Stimulated activated CD4-positive, alpha-beta T cell treated with anti-CD3 and anti-CD28 coated beads, Interleukin-4, amount 100 ng/mL, for 1 hour (primary cell): ENCODE measurements around the gene SOD3.

Source experiments
- DNase-seq: peaks from one replicate; pipeline ENCODE4 v3.0.0-alpha.2; 2020

Gene SOD3

DNA sequence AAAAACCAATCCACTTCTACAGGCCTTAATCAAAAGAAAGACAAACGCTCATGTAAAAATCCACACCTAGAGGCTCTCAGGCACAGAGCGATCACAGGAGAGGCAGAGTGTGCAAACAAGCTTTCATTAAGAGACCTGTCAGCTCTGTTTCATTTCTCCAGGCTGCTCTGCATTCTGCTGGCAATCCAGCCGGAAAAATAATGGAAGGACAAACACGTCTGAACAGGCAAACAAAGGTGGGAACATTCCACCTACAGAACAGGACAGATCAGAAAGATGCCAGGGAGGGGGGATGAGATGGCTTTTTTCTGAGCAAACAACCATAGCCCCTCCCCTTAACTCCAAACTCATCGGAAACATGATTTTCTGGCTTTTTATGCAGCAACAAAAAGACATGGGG, 9.7 kb downstream of the SOD3 start:
- DNase-seq: no peak

DNA sequence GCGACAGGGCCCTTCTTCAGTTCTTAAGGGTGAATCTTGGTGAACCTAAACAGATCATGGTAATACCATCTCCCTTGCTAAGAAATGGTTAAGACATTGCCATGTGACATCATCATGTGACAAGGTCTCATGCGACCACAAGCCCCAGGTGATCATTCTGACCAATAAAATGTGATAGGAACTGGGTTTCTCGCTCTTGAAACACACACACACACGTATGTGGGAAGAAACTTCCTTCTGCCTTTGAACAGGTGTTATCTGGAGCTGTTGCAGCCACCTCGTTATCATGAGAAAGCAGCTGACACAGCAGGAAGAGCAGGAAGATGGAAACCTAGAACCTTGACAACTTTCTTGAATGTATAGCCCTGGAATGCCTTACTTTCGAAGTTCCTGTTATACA, 10.2 kb downstream of the SOD3 start:
- DNase-seq: no peak

DNA sequence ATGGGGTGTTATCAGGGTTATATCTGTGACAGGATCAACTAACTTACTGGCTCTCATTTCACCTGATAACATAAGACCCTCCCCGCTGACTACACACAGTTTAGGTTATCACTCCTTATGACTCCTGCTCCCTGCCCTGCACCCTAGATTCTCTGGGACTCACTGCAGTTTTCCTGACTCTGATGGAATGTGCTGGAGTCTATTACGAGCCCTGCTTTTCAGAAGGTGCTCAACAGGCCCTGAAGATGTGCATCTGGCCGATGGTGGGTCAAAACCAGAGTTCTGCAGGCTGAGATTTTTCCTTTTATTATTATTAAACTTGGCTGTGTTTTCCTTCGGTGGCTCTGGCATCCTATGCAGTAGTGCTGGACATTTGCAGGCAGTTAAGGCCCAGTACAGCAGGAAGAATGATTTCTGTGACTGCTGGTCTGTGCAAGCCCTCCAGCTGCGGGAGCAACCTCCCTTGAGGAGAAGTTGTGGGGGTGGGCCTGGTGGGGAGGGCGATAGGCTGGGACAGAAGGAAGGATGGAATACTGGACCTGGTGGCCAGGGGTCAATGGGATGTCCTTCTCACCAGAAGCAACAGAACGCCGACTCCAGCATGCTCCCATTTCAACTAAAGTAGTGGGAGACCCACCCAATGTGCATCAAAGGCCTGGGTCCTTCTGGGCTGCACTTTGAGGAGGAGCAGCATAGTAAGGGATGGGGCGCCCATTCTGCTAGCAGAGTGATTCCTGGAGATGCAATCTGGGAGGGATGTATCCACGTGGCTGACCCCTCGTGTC, 11.0 kb downstream of the SOD3 start:
- no peak for DNase-seq

DNA sequence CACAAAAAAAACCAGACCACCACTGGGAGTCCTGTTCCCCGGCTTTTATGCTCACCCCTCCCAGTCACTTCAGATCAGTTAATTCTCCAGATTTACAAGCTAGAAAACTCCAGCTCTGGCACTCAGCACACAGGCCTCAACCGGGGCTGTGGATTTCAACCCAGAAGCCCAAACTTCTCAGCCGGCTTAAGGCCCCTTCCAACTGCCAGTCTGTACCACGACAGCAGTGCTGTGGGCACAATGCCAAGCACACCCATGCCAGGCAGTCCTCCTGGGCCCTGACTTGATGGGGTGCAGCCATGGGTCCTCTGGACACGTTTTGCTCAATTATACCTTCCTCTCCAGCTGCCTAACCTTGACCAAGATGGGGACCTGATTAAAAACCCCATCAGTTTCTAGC, 12.2 kb downstream of the SOD3 start:
- no peak for DNase-seq

DNA sequence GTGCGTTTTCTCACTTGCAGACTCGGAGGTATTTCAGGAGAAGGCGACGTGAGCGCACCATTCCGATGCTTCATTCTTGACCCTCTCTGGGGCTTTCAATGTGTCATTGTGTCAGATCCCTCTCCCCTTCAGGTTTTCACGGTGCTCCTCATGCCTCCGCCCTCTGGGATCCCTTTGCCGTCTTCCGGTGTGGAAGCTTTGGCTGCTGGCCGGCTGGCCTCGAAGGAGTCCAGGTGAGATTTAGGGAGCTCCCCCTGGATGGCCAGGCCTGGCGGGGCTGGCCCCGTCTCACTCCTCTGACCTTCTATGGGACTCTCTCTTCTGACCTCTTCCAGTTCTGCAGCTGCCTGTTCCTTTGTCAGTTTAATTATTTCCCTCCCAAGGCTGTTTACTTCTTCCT, 12.9 kb downstream of the SOD3 start:
- DNase-seq: no peak

DNA sequence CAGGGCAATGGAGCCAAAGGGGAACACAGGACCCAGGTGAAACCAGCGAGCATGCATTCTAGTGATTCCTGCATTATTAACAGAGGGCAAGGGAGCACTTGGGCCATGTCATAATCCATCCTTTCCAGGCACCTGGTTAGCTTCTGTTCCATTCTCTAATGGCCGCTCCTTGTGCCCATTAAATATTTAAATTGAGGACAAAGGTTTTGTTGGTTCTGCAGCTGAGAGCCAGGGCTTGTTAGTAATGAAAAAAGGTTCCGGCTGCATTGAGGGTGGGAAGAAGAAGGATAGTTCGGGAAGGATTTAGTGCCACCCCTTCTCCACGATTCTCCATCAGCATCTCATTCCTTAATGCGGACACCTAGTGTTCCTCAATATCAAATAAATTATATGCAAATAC, 13.6 kb downstream of the SOD3 start:
- DNase-seq: no peak

DNA sequence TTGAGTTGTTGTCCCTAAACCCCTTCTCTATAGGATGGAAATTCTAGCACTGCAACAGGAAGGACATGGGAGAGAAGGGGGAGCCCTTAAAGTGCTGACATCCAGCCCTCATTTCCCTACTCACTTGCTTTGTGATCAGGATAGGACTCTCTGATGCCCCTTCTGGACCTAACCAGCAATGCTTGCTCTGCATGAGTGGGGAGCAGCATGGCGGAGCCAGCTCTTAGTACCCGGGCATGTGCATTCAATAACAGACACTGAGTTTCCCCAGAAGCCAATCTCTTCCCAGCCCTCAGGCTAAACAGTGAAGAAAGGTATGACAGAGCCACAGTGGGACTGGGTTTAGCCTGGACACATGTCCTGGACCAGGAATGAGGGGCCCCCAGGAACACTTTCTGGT, 14.0 kb downstream of the SOD3 start:
- no peak for DNase-seq

DNA sequence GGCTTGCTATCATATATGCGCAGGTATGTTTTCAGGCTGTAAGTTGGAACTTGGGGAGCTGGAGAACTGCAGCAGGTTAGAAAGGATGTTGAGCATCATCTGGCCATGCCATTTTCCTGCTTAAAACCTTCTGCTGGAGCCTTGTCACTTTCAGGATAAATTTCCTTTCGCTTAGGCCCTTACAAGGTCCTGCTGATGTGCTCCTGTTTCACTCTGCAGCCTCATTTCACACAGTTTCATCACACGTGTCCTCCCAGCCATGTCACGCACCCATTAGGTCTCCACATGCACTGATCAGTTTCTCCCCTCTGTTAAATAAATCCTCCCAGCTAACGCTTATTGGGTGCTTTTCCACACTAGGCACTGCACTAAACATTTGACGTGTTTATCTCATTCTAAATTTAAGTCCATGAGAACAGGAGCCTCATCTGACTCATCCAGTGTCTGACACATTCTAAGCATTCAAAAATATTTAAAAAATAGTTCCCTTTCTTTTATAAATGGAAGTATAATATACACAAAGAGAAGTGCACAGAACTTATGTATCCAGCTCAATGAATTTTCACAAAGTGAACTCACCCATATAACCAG, 14.5 kb downstream of the SOD3 start:
- no peak for DNase-seq

DNA sequence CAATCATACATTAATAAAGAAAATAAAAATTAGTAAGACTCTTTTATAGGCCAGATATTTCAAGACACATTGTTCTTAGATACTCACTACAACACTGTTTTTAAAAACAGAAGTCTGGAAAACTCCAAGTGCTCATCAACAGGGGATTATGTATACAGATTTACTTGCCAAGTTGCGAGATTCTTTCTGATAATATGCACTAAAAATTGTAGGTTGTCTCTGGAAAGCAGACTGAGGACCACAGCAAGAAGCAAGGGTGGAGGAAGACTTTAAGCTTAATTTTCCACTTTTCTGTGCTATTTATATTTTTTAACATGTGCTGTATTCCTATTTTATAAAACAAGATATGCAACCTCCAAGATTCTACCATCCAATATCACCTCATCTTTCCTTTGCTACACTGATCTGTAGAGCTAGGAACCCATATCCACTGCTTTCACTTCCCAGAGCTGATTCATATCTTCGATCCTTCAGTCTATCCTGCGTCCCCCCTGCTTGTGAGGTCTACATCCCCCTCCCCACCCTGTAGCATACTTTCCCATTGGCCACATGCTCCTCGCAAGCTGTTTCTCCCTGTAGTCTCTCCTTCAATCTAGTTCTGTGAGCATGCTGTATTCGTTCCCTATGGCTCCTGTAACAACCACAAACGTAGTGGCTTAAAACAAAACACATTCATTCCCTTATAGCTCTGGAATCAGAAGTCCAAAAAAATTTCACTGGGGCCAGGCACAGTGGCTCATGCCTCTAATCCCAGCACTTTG, 15.7 kb downstream of the SOD3 start:
- DNase-seq: no peak

DNA sequence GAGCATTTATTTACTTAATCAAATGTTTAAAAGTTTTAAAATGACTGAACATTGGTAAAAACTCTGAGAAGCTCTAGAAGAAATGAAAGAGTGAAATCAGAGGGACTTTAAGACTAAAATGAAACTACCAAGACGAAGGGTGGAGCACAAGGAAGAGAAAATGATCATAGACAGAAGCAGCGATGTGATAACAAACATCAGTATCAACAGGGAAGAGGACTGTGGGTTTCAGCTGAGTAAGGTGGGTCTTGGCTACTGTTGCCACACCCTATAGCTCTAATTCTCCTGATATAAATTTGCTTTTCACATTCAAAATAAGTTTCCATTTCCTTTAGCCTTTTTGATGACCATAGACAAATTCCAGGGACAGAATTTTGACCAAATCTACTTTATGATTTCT, 18.4 kb downstream of the SOD3 start:
- no peak for DNase-seq

DNA sequence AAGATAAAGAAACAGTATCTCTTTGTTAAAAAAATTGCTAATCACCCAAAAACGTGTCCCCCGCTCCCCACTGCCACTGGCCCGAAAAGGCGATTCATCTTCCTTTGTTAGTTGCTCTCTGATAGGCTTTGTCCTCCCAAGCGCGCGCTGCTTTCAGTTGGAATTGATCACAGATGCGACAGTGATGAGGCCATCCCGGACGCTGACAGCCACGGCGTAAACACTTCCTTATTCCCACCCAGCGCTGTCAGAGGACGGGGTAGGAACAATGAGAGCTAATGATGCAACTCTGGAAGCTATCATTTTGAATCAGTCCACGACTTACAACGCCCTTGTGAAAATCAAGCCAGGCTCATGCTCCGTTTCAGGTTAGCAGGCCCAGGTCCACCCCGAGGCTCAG, 21.4 kb downstream of the SOD3 start:
- no peak for DNase-seq

DNA sequence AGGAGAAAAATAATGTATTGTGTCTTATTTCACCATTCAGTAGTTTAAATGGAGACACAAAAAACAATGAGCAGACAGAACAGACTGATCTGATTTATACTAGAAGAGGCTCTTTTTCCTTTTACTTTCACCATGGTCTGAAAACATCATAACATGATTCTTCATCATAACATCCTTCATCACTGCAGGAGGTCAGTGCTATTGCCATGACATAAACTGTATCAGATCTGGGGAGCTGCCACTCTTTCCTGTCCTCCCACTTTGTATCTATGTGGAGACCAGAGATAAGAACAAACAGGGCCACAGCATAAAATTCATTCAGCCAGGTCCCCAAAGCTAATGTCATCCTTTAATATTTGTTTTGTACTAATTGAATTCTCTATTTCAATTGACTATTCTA, 25.2 kb downstream of the SOD3 start:
- no peak for DNase-seq

DNA sequence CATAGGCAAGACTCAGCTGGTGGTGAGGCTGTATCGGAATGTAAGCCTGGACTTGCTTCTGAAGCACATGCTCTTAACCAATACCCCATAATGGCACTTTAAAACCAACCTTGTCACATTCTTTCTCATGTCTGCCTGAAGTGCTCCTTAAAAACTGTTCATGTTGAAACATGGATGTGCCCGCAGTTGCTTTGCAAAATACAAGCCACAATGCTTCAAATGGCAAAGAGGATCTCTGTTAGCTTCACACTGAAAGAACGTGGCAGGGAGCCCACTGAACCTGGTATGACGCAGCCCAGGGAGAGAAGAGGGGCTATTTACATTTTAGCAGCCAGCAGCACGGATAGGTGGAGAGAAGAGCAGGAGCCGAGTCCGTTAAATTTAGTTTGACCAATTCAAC, 29.3 kb downstream of the SOD3 start:
- no peak for DNase-seq

DNA sequence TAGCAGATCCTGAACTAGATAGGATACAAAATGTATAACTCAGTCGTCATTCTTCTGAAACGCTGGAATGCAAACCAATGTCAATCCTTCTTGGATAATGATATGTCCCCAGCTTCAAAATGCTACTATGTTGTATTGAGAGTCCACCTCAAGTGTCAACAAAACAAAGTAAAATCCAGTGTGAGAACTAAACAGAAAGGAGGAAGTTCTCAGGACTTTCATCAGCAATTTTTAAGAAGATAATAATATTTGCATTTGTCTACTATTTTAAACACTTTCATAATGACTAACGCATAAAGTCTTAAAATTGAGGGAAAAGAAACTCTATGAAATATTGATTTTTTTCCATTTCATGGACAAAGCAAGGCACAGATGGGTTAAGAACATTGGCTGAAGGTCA, 36.3 kb downstream of the SOD3 start:
- no peak for DNase-seq

DNA sequence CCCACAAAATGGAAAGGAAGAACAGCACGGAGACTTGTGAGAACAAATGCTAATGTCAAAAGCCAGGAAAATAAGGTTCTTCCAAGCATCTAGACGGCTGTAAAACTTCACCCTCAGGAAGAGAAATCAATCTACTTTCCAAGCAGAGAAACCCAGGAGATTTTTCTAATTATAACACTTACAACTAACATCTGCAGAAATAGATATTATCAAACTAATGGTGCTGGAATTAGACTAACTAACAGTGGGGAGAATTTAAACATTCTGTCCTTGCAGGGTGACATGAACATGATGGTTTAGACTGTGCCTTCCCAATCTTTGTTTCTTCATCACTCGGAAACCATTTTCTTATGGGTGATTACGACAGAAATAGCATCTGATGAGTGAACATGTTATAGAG, 40.3 kb downstream of the SOD3 start:
- DNase-seq: no peak

DNA sequence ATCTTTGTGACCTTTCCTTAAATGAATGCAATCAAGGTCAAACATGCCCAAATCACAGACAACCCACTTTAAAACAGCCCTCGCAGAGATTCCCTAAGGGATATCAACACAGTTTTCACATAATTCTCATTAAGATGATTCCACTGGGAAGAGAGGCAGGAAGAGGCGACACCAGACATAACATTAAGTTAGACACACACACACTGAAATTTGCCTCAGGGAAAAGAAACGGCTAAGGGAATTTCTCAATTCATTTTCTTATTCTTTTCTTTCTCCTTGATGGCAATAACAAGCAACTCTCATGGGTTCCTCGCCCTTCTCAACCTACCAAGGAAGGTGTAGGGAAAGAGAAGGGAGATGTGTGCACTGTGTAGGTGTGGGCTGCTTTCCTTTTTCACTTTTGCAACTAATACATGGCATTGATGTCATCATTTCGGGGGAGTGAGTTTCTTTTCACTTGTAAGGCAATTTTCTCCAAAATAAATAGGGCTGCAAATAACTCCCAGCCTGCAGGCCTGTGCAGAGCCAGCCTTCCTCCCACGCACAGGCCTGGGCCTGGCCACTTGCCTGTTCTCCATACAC, 41.4 kb downstream of the SOD3 start:
- DNase-seq: no peak

DNA sequence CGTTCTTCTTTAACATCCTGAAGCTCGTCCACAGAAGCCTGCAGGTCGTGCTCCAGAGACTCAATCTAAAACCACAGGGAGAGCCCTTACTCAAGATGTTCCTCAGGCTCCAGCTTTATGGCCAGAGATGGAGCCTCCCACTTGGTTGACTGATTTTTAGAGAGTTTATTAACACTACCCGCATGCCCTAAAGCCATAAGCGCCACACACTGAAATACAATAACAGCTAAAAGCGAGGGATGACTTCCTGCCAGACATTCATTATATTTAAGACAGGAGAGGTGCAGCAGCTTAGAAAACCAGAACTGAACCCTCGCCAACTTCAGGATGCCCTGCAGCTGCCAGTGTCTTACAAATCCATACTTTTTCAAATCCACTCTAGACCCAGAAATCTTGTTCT, 42.0 kb downstream of the SOD3 start:
- no peak for DNase-seq

DNA sequence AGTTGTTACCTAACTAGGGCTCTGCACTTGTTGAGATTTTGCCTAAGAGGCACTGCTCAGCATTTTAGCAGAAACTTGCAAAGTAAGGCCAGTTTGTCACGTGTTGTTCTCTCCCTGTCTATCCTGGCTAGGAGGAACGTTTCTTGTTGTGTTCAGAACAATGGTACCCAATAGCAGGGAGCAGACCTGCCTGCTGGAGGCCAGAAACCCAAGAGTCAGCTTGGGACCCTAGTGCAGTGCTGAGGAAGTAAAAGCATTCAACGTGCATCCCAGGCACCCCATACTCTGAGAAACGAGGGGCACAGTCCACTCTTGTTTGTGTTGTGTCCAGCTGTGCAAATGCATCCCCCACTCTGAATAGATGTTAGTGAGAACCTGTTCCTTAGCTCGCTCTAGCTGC, 42.4 kb downstream of the SOD3 start:
- DNase-seq: no peak

DNA sequence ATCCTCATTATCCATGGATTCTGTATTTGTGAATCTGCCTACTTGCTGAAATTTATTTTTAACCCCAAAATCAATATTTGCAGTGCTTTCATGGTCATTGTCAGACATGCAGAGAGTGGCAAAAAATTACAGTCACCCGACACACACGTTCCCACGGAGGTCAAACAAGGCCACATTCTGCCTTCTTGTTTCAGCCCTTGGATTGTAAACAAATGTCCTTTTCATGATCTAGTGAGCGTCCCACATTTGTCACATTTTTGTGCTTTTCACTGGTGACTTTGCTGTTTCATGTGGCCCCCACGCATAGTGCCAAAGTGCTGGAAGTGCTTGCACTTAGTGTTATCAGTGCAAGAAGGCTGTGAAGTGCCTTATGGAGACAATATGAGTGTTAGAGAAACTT, 45.0 kb downstream of the SOD3 start:
- DNase-seq: no peak

DNA sequence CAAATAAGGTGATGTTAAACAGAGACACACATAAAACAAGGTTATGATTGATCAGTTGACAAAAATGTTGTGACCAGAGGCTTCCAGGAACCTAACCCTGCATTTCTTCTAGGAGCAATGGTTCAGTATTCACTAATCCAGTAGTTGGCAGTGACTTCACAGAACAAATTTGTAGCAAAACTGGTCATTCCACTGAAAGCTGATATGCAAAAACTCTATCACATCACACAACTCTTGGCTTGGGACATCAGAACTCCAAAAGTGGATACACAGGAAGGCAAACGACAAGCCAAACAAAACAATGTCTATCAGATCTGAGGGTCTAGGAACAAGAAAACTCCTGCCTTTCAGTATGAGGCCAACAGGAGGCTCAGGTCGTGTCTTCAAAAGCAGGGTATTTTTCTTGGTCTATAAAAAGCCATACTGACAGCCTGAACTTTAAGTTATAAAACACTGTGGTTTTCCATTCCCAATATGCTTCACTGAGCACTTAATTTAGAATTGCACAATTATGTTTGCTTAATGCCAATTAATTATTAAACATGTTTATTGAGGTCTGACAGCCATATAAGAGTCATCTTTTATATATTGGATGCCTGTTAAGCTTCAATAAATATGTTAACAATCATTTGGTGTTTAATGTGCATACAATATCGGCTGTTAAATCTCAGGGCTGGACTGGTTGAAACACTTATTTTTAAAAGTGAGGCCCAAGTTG, 45.6 kb downstream of the SOD3 start:
- DNase-seq: no peak

DNA sequence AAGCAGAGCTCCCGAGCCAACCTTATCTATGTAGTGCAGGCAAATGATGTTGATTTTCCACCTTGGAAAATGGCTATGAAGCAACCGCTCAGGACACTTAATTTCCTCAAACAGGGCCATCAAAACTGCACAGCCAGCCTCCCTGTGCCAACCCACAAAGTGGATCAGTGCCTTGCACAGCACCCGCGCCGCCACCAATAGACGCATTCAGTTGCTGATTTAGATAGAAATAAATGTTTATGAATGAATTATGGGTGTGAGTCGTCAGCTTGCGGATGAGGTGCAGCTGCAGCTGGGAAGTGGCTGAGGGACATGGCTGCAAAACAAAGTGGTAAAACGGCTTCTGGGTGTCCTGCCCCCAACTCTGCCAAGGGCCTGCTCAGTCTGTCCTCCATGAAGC, 47.0 kb downstream of the SOD3 start:
- no peak for DNase-seq

DNA sequence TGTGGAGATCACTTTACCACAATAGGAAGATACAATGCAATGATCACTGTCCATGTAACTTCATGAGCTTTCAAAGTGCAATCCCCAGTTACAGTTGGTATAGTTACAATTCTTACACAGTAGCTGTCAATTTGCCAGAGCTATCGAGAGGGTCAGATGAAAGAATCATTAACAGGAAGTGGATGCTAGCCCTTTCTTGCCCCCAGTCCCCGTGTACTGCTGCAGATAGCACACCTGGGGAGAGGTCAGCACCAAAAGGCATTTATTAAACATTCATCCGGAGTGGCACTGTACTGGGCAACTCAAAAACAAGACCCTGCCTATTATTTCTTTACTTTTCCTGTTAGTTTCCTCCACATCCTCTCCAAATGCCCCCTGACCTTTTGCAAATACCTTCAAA, 47.7 kb downstream of the SOD3 start:
- no peak for DNase-seq

DNA sequence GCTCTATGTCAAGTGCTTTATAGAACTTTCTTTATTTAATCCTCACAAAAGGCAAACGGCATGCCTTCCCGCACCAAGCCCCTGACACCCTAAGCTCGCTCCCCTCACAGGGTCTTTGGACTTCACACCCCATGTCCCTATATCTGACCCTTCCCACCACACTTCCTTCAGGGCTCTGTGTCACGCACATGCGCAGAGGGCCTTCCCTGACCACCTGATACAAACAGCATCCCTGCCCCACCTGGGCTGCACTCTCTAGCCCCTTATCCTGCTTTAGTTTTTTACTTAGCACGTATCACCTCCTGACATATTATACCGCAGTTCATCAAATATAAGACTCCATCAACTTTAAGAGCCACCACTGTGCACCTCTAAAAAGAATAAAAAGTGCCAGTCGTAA, 49.8 kb downstream of the SOD3 start:
- no peak for DNase-seq
